ENCODE data around the gene SLC12A9.

Gene SLC12A9

GRCh38 chr7:100826514-100827329, 25.8 kb upstream of the SLC12A9 start:
- no peak for TF ChIP-seq CTCF (IDR thresholded peaks at IDR 0.05)
- no peak for TF ChIP-seq ZFX (IDR thresholded peaks at IDR 0.05; ENCODE audit: borderline replicate concordance)
- H3K27ac ChIP-seq: peak overlapping the region; percentile 90

- TF ChIP-seq CTCF (IDR thresholded peaks at IDR 0.05) (peak; percentile 53), ZFX (IDR thresholded peaks at IDR 0.05; ENCODE audit: borderline replicate concordance) (no peak)
- H3K27ac ChIP-seq: peak within 1 kb of the TSS; percentile 90
Measured at GRCh38 chr7:100827330-100828226, 24.9 kb upstream of the SLC12A9 start, which contains the start of gene EPHB4. Gene EPHB4 (minus strand): TSS chr7:100827523. CDS start chr7:100827030, 493 bp downstream.

- TF ChIP-seq CTCF (IDR thresholded peaks at IDR 0.05) (no peak), ZFX (IDR thresholded peaks at IDR 0.05; ENCODE audit: borderline replicate concordance) (no peak)
- no peak overlapping the region for H3K27ac ChIP-seq
Measured at GRCh38 chr7:100829150-100829716, 23.3 kb upstream of the SLC12A9 start.

- no peak for TF ChIP-seq ZFX (IDR thresholded peaks at IDR 0.05; ENCODE audit: borderline replicate concordance)
- TF ChIP-seq CTCF (IDR thresholded peaks at IDR 0.05): no peak
- H3K27ac ChIP-seq: no peak overlapping the region
Measured at GRCh38 chr7:100830396-100830795, 22.1 kb upstream of the SLC12A9 start.

- H3K27ac ChIP-seq: no peak overlapping the region
Measured at GRCh38 chr7:100832281-100832633, 20.3 kb upstream of the SLC12A9 start.

More at GRCh38 chr7:100832281-100832633, 20.3 kb upstream of the SLC12A9 start:
- TF ChIP-seq CTCF (IDR thresholded peaks at IDR 0.05) (no peak), ZFX (IDR thresholded peaks at IDR 0.05; ENCODE audit: borderline replicate concordance) (no peak)

Data from 22Rv1 (cell line).